ENCODE results near the gene CHCHD6.

The CHCHD6 gene

GRCh38 chr3:126743781-126744180 is 39.7 kb downstream of the CHCHD6 start:
- DNase-seq (ENCODE audit: low read depth) = no peak

GRCh38 chr3:126745760-126746394 is 41.8 kb downstream of the CHCHD6 start:
- DNase-seq (ENCODE audit: low read depth) = no peak

- no peak for DNase-seq (ENCODE audit: low read depth)
Observed at GRCh38 chr3:126746395-126747177, 42.5 kb downstream of the CHCHD6 start.

GRCh38 chr3:126747768-126748167 is 43.7 kb downstream of the CHCHD6 start:
- no peak for DNase-seq (ENCODE audit: low read depth)

- DNase-seq (ENCODE audit: low read depth) = no peak
Observed at GRCh38 chr3:126748701-126749546, 44.9 kb downstream of the CHCHD6 start.

GRCh38 chr3:126749547-126749875 is 45.5 kb downstream of the CHCHD6 start:
- DNase-seq (ENCODE audit: low read depth) = no peak

- DNase-seq (ENCODE audit: low read depth) = no peak
Observed at GRCh38 chr3:126749931-126750755, 46.1 kb downstream of the CHCHD6 start.

GRCh38 chr3:126750756-126751121 is 46.7 kb downstream of the CHCHD6 start:
- no peak for DNase-seq (ENCODE audit: low read depth)

GRCh38 chr3:126751611-126752302 is 47.7 kb downstream of the CHCHD6 start:
- no peak for DNase-seq (ENCODE audit: low read depth)

- DNase-seq (ENCODE audit: low read depth) = peak; percentile 6
Observed at GRCh38 chr3:126752303-126753190, 48.5 kb downstream of the CHCHD6 start.

GRCh38 chr3:126753191-126754160 is 49.4 kb downstream of the CHCHD6 start:
- no peak for DNase-seq (ENCODE audit: low read depth)

- no peak for DNase-seq (ENCODE audit: low read depth)
Observed at GRCh38 chr3:126755866-126756265, 51.8 kb downstream of the CHCHD6 start.

- no peak for DNase-seq (ENCODE audit: low read depth)
Observed at GRCh38 chr3:126758026-126758425, 54.0 kb downstream of the CHCHD6 start.

GRCh38 chr3:126758882-126759281 is 54.8 kb downstream of the CHCHD6 start:
- no peak for DNase-seq (ENCODE audit: low read depth)

- DNase-seq (ENCODE audit: low read depth) = no peak
Observed at GRCh38 chr3:126760541-126760940, 56.5 kb downstream of the CHCHD6 start.

- DNase-seq (ENCODE audit: low read depth) = no peak
Observed at GRCh38 chr3:126763035-126763434, 59.0 kb downstream of the CHCHD6 start.

- DNase-seq (ENCODE audit: low read depth) = no peak
Observed at GRCh38 chr3:126765187-126766069, 61.4 kb downstream of the CHCHD6 start.

- no peak for DNase-seq (ENCODE audit: low read depth)
Observed at GRCh38 chr3:126766653-126767052, 62.6 kb downstream of the CHCHD6 start.

Measured in stimulated activated CD8-positive, alpha-beta memory T cell treated with anti-CD3 and anti-CD28 coated beads, Interleukin-7, amount 100 ng/mL, for 24 hours (primary cell).